GM18517 (cell line): ENCODE results near the gene RHBDD1.
"Not testable (repeated sequence)": the region's sequence is repeated elsewhere in the genome, so short reads cannot be mapped to it uniquely, and the experiment has no call there.

ENCODE experiments used
- ATAC-seq: cut with Tn5 transposase; IDR thresholded peaks from one replicate; pipeline ENCODE4 v1.9.1; 2021; ENCODE audit warnings: mild to moderate bottlenecking, moderate library complexity; ENCODE audit not compliant: unreplicated experiment

Gene RHBDD1

GRCh38 chr2:226839951-226840350, 4.1 kb downstream of the RHBDD1 start:
- no peak for ATAC-seq

- ATAC-seq = not testable (repeated sequence)
Measured at GRCh38 chr2:226843001-226843400, 7.1 kb downstream of the RHBDD1 start.

- peak; percentile 55 for ATAC-seq
Measured at GRCh38 chr2:226845386-226846116, 9.7 kb downstream of the RHBDD1 start.

GRCh38 chr2:226847090-226847489, 11.2 kb downstream of the RHBDD1 start:
- no peak for ATAC-seq

GRCh38 chr2:226847511-226847910, 11.7 kb downstream of the RHBDD1 start:
- no peak for ATAC-seq

- no peak for ATAC-seq
Measured at GRCh38 chr2:226849349-226849748, 13.5 kb downstream of the RHBDD1 start.

- no peak for ATAC-seq
Measured at GRCh38 chr2:226850024-226850423, 14.2 kb downstream of the RHBDD1 start.

GRCh38 chr2:226855787-226856186, 19.9 kb downstream of the RHBDD1 start:
- ATAC-seq = no peak

GRCh38 chr2:226860087-226860486, 24.2 kb downstream of the RHBDD1 start:
- ATAC-seq = no peak

- ATAC-seq = peak; percentile 81
Measured at GRCh38 chr2:226862623-226863022, 26.8 kb downstream of the RHBDD1 start.

- ATAC-seq = no peak
Measured at GRCh38 chr2:226865273-226865672, 29.4 kb downstream of the RHBDD1 start.

- ATAC-seq = no peak
Measured at GRCh38 chr2:226865710-226866109, 29.9 kb downstream of the RHBDD1 start.

- no peak for ATAC-seq
Measured at GRCh38 chr2:226868331-226869162, 32.7 kb downstream of the RHBDD1 start.

GRCh38 chr2:226869371-226869770, 33.5 kb downstream of the RHBDD1 start:
- ATAC-seq = no peak

GRCh38 chr2:226873051-226873620, 37.3 kb downstream of the RHBDD1 start:
- ATAC-seq = peak; percentile 63

- ATAC-seq = no peak
Measured at GRCh38 chr2:226873826-226874225, 38.0 kb downstream of the RHBDD1 start.

- ATAC-seq = no peak
Measured at GRCh38 chr2:226874749-226875148, 38.9 kb downstream of the RHBDD1 start.

- no peak for ATAC-seq
Measured at GRCh38 chr2:226875438-226876225, 39.8 kb downstream of the RHBDD1 start.

- ATAC-seq = no peak
Measured at GRCh38 chr2:226877491-226877890, 41.6 kb downstream of the RHBDD1 start.

- ATAC-seq = no peak
Measured at GRCh38 chr2:226881287-226881686, 45.4 kb downstream of the RHBDD1 start.

- ATAC-seq = no peak
Measured at GRCh38 chr2:226882606-226883005, 46.8 kb downstream of the RHBDD1 start.
